HepG2 (cell line): Measurements from ENCODE around the gene SKIC2. TPM values are rescaled to one million over a fixed set of nuclear protein-coding genes. Genes with fewer than 3 reads are reported as not detected.

Experiments
- ATF1 ChIP-seq: IDR thresholded peaks from 2 replicates; pipeline ENCODE4 v1.6.1; 2016; ENCODE audit warnings: mild to moderate bottlenecking, control low read depth
- ATM ChIP-seq: fragments of 450-650 bp; IDR thresholded peaks from 2 replicates; pipeline ENCODE4 v1.7.1; 2017; ENCODE audit warnings: mild to moderate bottlenecking, borderline replicate concordance
- CBX5 ChIP-seq: sonication (generic); formaldehyde crosslinking; IDR thresholded peaks from 2 replicates; pipeline ENCODE4 v1.4.0; 2020; ENCODE audit warnings: missing genetic modification reagents, borderline replicate concordance
- DMAP1 ChIP-seq: IDR thresholded peaks from 2 replicates; pipeline ENCODE4 v1.6.1; 2016
- HMG20B ChIP-seq: conservative IDR thresholded peaks from 2 replicates; pipeline ENCODE4 v1.6.1; 2016; ENCODE audit warnings: missing genetic modification reagents, missing compliant biosample characterization
- HOXA7 ChIP-seq: sonication (generic); formaldehyde crosslinking; IDR thresholded peaks from 2 replicates; pipeline ENCODE4 v1.8.1; 2022; ENCODE audit warnings: mild to moderate bottlenecking, missing genetic modification reagents, moderate library complexity
- MEF2D ChIP-seq: sonication (generic); formaldehyde crosslinking; IDR thresholded peaks from 2 replicates; pipeline ENCODE4 v1.5.1; 2020; ENCODE audit warnings: mild to moderate bottlenecking, missing genetic modification reagents
- RAD21 ChIP-seq: fragments of 450-650 bp; formaldehyde crosslinking; IDR thresholded peaks from 2 replicates; pipeline ENCODE4 v1.5.0; 2020; ENCODE audit warnings: mild to moderate bottlenecking
- SRSF9 ChIP-seq: fragments of 200-400 bp; formaldehyde crosslinking; IDR thresholded peaks from 2 replicates; pipeline ENCODE4 v1.6.1; 2018; ENCODE audit warnings: borderline replicate concordance, mild to moderate bottlenecking, low read depth, low read length; ENCODE audit not compliant: insufficient read depth, poor library complexity, severe bottlenecking
- TBP ChIP-seq: sonication (generic); formaldehyde crosslinking; IDR thresholded peaks from 2 replicates; pipeline ENCODE4 v1.5.0; 2020; ENCODE audit warnings: missing genetic modification reagents
- ZNF331 ChIP-seq: sonication (generic); formaldehyde crosslinking; IDR thresholded peaks from 2 replicates; pipeline ENCODE4 v1.4.0; 2020; ENCODE audit warnings: missing genetic modification reagents
- ZNF431 ChIP-seq: sonication (generic); formaldehyde crosslinking; IDR thresholded peaks from 2 replicates; pipeline ENCODE4 v1.9.0; 2022; ENCODE audit warnings: missing genetic modification reagents, low read depth, mild to moderate bottlenecking, borderline replicate concordance
- ZNF446 ChIP-seq: sonication (generic); formaldehyde crosslinking; IDR thresholded peaks from 2 replicates; pipeline ENCODE4 v1.5.0; 2020; ENCODE audit warnings: mild to moderate bottlenecking, missing genetic modification reagents
- ZNF543 ChIP-seq: sonication (generic); formaldehyde crosslinking; IDR thresholded peaks from 2 replicates; pipeline ENCODE4 v1.4.0; 2020; ENCODE audit warnings: mild to moderate bottlenecking, missing genetic modification reagents
- ZNF564 ChIP-seq: sonication (generic); formaldehyde crosslinking; IDR thresholded peaks from 2 replicates; pipeline ENCODE4 v1.8.1; 2023; ENCODE audit warnings: mild to moderate bottlenecking, missing genetic modification reagents
- ZNF567 ChIP-seq: sonication (generic); formaldehyde crosslinking; IDR thresholded peaks from 2 replicates; pipeline ENCODE4 v1.8.1; 2023; ENCODE audit warnings: mild to moderate bottlenecking, missing genetic modification reagents, borderline replicate concordance
- ZNF629 ChIP-seq: sonication (generic); formaldehyde crosslinking; conservative IDR thresholded peaks from 2 replicates; pipeline ENCODE4 v1.5.0; 2020; ENCODE audit warnings: missing genetic modification reagents
- ZNF7 ChIP-seq: IDR thresholded peaks from 2 replicates; pipeline ENCODE4 v1.6.1; 2016; ENCODE audit warnings: missing biosample characterization, missing genetic modification reagents
- ZSCAN20 ChIP-seq: sonication (generic); formaldehyde crosslinking; IDR thresholded peaks from 2 replicates; pipeline ENCODE4 v1.4.0; 2020; ENCODE audit warnings: missing genetic modification reagents, mild to moderate bottlenecking, borderline replicate concordance
- polyA plus RNA-seq, 8 experiments: library from polyadenylated mRNA; depleted of rRNA in 3 of 8; stranded (reverse) in 7 of 8; unstranded in 1 of 8; fragments of >200 nt; fragmentation: Illumina TruSeq in 4 of 8; extraction: Trizol in 4 of 8; gene quantifications; 2 replicates each; pipeline versions ENCODE4 v1.2.1 to v1.2.3, GENCODE V29; 2011 to 2016; ENCODE audit warnings: low read depth in 4 of 8, missing spikeins in 1 of 8, mixed read lengths in 1 of 8; ENCODE audit not compliant: insufficient read depth in 1 of 8
- total RNA-seq, 5 experiments: library from RNA; depleted of rRNA; stranded (reverse); fragments of >200 nt; fragmentation: Illumina TruSeq; extraction: Trizol; gene quantifications; 2 replicates each; pipeline ENCODE4 v1.2.3, GENCODE V29; 2016; ENCODE audit warnings: low read depth in 1 of 5
- TF ChIP-seq, protein P1 (sequence below): sonication (generic); formaldehyde crosslinking; IDR thresholded peaks from 2 replicates; pipeline ENCODE4 v1.4.0; 2020; ENCODE audit warnings: mild to moderate bottlenecking, low read depth, missing genetic modification reagents
- TF ChIP-seq, protein P2 (sequence below): sonication (generic); formaldehyde crosslinking; IDR thresholded peaks from 2 replicates; pipeline ENCODE4 v1.8.0; 2022; ENCODE audit warnings: missing genetic modification reagents, mild to moderate bottlenecking, inconsistent platforms, borderline replicate concordance
- TF ChIP-seq, protein P3 (sequence below): sonication (generic); formaldehyde crosslinking; IDR thresholded peaks from 2 replicates; pipeline ENCODE4 v1.4.0; 2020; ENCODE audit warnings: missing genetic modification reagents, borderline replicate concordance
- TF ChIP-seq, protein P4 (sequence below): sonication (generic); formaldehyde crosslinking; IDR thresholded peaks from 2 replicates; pipeline ENCODE4 v1.4.0; 2020; ENCODE audit warnings: missing genetic modification reagents

The SKIC2 gene
- total and polyA plus RNA-seq, 2 of the 13 experiments (the other 11 are each of a cell fraction or from before 2014, with no cell fraction given): 67.1 to 68.4 TPM

DNA sequence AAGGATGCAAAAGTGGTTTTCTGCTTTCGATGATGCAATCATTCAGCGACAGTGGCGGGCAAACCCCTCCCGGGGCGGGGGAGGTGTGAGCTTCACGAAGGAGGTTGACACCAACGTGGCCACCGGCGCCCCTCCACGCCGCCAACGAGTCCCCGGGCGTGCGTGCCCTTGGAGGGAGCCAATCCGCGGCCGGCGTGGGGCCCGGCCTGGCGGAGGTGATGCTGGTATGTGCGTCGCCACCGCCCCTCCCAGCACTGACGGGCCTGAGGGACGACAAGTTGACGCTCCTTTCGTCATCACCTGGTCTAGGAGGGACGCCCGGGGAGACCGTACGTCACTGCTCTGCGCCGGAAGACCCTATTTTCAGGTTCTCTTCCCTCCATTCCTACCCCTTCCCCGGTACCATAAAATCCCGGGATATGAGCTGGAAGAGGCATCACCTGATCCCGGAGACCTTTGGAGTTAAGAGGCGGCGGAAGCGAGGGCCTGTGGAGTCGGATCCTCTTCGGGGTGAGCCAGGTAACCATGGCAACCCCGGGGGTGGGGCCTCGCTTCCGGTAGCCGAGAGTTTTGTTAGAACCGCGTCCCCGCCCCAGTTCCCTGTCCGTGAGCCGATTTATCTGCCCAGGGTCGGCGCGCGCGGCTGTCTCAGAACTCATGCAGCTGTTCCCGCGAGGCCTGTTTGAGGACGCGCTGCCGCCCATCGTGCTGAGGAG is 13.2 kb downstream of the SKIC2 start, which contains the start of gene DXO (continued):
- TF ChIP-seq SRSF9: no peak
- TF ChIP-seq ZNF567 (CRISPR knock-in tag): peak; percentile 83
- TF ChIP-seq MEF2D: peak; percentile 89
- TF ChIP-seq, protein P1, sequence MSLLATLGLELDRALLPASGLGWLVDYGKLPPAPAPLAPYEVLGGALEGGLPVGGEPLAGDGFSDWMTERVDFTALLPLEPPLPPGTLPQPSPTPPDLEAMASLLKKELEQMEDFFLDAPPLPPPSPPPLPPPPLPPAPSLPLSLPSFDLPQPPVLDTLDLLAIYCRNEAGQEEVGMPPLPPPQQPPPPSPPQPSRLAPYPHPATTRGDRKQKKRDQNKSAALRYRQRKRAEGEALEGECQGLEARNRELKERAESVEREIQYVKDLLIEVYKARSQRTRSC (CRISPR knock-in tag): peak; percentile 80; the same call in 1 of the 2 replicates
- TF ChIP-seq ZNF7 (CRISPR knock-in tag): no peak
- TF ChIP-seq, protein P2, sequence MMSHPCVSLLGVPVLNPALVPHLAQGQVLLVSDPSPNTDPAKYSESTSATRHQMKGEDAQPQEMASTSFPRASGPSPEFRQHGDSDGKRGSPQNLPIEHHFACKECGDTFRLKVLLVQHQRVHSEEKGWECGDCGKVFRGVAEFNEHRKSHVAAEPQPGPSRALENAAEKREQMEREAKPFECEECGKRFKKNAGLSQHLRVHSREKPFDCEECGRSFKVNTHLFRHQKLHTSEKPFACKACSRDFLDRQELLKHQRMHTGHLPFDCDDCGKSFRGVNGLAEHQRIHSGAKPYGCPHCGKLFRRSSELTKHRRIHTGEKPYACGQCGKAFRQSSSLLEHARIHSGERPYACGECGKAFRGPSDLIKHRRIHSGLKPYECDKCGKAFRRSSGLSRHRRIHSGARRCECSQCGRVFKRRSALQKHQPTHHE: peak; percentile 19; the same call in 1 of the 2 replicates
- TF ChIP-seq TBP: peak; percentile 76; the same call in 1 of the 2 replicates
- TF ChIP-seq, protein P3, sequence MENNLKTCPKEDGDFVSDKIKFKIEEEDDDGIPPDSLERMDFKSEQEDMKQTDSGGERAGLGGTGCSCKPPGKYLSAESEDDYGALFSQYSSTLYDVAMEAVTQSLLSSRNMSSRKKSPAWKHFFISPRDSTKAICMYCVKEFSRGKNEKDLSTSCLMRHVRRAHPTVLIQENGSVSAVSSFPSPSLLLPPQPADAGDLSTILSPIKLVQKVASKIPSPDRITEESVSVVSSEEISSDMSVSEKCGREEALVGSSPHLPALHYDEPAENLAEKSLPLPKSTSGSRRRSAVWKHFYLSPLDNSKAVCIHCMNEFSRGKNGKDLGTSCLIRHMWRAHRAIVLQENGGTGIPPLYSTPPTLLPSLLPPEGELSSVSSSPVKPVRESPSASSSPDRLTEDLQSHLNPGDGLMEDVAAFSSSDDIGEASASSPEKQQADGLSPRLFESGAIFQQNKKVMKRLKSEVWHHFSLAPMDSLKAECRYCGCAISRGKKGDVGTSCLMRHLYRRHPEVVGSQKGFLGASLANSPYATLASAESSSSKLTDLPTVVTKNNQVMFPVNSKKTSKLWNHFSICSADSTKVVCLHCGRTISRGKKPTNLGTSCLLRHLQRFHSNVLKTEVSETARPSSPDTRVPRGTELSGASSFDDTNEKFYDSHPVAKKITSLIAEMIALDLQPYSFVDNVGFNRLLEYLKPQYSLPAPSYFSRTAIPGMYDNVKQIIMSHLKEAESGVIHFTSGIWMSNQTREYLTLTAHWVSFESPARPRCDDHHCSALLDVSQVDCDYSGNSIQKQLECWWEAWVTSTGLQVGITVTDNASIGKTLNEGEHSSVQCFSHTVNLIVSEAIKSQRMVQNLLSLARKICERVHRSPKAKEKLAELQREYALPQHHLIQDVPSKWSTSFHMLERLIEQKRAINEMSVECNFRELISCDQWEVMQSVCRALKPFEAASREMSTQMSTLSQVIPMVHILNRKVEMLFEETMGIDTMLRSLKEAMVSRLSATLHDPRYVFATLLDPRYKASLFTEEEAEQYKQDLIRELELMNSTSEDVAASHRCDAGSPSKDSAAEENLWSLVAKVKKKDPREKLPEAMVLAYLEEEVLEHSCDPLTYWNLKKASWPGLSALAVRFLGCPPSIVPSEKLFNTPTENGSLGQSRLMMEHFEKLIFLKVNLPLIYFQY (CRISPR knock-in tag): peak; percentile 76
- TF ChIP-seq, protein P4, sequence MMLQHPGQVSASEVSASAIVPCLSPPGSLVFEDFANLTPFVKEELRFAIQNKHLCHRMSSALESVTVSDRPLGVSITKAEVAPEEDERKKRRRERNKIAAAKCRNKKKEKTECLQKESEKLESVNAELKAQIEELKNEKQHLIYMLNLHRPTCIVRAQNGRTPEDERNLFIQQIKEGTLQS: peak; percentile 91
- TF ChIP-seq ATM: no peak
- peak; percentile 97 for TF ChIP-seq DMAP1 (CRISPR knock-in tag)
- peak; percentile 58 for TF ChIP-seq RAD21 (CRISPR knock-in tag)
- peak; percentile 66; the same call in 1 of the 2 replicates for TF ChIP-seq ZNF564 (CRISPR knock-in tag)
- TF ChIP-seq HOXA7 (CRISPR knock-in tag): no peak
- peak; percentile 100 for TF ChIP-seq ATF1 (CRISPR knock-in tag)
- TF ChIP-seq HMG20B (CRISPR knock-in tag): no peak; the same call in 1 of the 2 replicates
- TF ChIP-seq ZNF431 (CRISPR knock-in tag): no peak
- TF ChIP-seq ZNF543 (CRISPR knock-in tag): peak; percentile 74; the same call in 1 of the 2 replicates
- peak; percentile 78 for TF ChIP-seq ZNF331 (CRISPR knock-in tag)
- TF ChIP-seq ZNF629: peak; percentile 11; the same call in 1 of the 2 replicates
- TF ChIP-seq ZSCAN20 (CRISPR knock-in tag): 0 out of 2 replicates have a peak, but pooled peaks have one; percentile 52
- peak; percentile 67 for TF ChIP-seq CBX5 (CRISPR knock-in tag)
- no peak for TF ChIP-seq ZNF446 (CRISPR knock-in tag)
